GM19099 (cell line): ENCODE measurements around the gene GALNTL6.

Source experiments
- POLR2A ChIP-seq: IDR thresholded peaks from 3 replicates; pipeline ENCODE4 v1.6.1; 2011; ENCODE audit warnings: low read depth; ENCODE audit not compliant: insufficient read length; ENCODE audit errors: extremely low read depth

The GALNTL6 gene

GRCh38 chr4:172996571-172997216 is 1183.5 kb downstream of the GALNTL6 start:
- TF ChIP-seq POLR2A, result no peak

GRCh38 chr4:172997217-172997609 is 1184.0 kb downstream of the GALNTL6 start:
- TF ChIP-seq POLR2A, result no peak

GRCh38 chr4:172997856-172998255 is 1184.7 kb downstream of the GALNTL6 start:
- TF ChIP-seq POLR2A, result no peak

- no peak for TF ChIP-seq POLR2A
Measured at GRCh38 chr4:172998527-172999469, 1185.6 kb downstream of the GALNTL6 start.

- no peak for TF ChIP-seq POLR2A
Measured at GRCh38 chr4:173001571-173001970, 1188.4 kb downstream of the GALNTL6 start.

- no peak for TF ChIP-seq POLR2A
Measured at GRCh38 chr4:173002830-173003561, 1189.8 kb downstream of the GALNTL6 start.

GRCh38 chr4:173005912-173006633 is 1192.9 kb downstream of the GALNTL6 start:
- TF ChIP-seq POLR2A, result no peak

GRCh38 chr4:173008436-173008835 is 1195.2 kb downstream of the GALNTL6 start:
- TF ChIP-seq POLR2A, result no peak

GRCh38 chr4:173009129-173009823 is 1196.1 kb downstream of the GALNTL6 start:
- no peak for TF ChIP-seq POLR2A

- no peak for TF ChIP-seq POLR2A
Measured at GRCh38 chr4:173012608-173013007, 1199.4 kb downstream of the GALNTL6 start.

- no peak for TF ChIP-seq POLR2A
Measured at GRCh38 chr4:173013232-173013930, 1200.2 kb downstream of the GALNTL6 start.

- no peak for TF ChIP-seq POLR2A
Measured at GRCh38 chr4:173014113-173014558, 1200.9 kb downstream of the GALNTL6 start.

- no peak for TF ChIP-seq POLR2A
Measured at GRCh38 chr4:173014836-173015235, 1201.6 kb downstream of the GALNTL6 start.
